Nucleus accumbens (tissue), 56 donors: Measurements from ENCODE around the gene FGB.

Experiments
- DNase-seq, 56 donors: peaks; one replicate each; lab custom pipeline; 2025; lab: John Stamatoyannopoulos, UW

The FGB gene

GRCh38 chr4:154562697-154563254, at the start of gene FGB:
Gene FGB (plus strand): TSS chr4:154563011. CDS start chr4:154563019, 8 bp downstream.
- DNase-seq: no peak

GRCh38 chr4:154516318-154517029, 46.3 kb upstream of the FGB start:
- DNase-seq: peak in 4 of 56 donors; percentile 4 to 19 (median 6)

- DNase-seq: no peak
These were observed 45.2 kb upstream of the FGB start for GRCh38 chr4:154517591-154517990.

- DNase-seq: no peak
These were observed 43.6 kb upstream of the FGB start for GRCh38 chr4:154519214-154519613.

- no peak for DNase-seq
These were observed 41.2 kb upstream of the FGB start for GRCh38 chr4:154521607-154522006.

GRCh38 chr4:154526151-154526550, 36.7 kb upstream of the FGB start:
- DNase-seq: no peak

- DNase-seq: no peak
These were observed 35.5 kb upstream of the FGB start for GRCh38 chr4:154527308-154527707.

GRCh38 chr4:154528869-154529268, 33.9 kb upstream of the FGB start:
- no peak for DNase-seq

- no peak for DNase-seq
These were observed 32.9 kb upstream of the FGB start for GRCh38 chr4:154529728-154530519.

GRCh38 chr4:154534296-154534695, 28.5 kb upstream of the FGB start:
- no peak for DNase-seq

- no peak for DNase-seq
These were observed 20.4 kb upstream of the FGB start for GRCh38 chr4:154542271-154542879.

- no peak for DNase-seq
These were observed 17.1 kb upstream of the FGB start for GRCh38 chr4:154545689-154546088.

- DNase-seq: peak; percentile 59 to 97 (median 92)
These were observed 12.7 kb upstream of the FGB start, which contains the start of gene PLRG1 for GRCh38 chr4:154549894-154550790. Gene PLRG1 (minus strand): TSS chr4:154550400. CDS start chr4:154550308, 92 bp downstream.

- peak in 54 of 56 donors; percentile 1 to 84 (median 53) for DNase-seq
These were observed 10.7 kb upstream of the FGB start for GRCh38 chr4:154551872-154552686.

GRCh38 chr4:154559141-154559493, 3.7 kb upstream of the FGB start:
- no peak for DNase-seq

GRCh38 chr4:154559494-154560418, 3.1 kb upstream of the FGB start:
- peak in 3 of 56 donors; percentile 1 to 5 (median 2) for DNase-seq

- DNase-seq: no peak
These were observed 2.4 kb upstream of the FGB start for GRCh38 chr4:154560419-154560801.

- no peak for DNase-seq
These were observed 2.0 kb upstream of the FGB start for GRCh38 chr4:154560824-154561231.
